ENCODE measurements around the gene SLC5A11.

GRCh38 chr16:24946155-24946554 is 100.4 kb downstream of the SLC5A11 start:
- no peak for TF ChIP-seq CTCF (IDR thresholded peaks at IDR 0.05; ENCODE audit: insufficient read depth, low read depth, low read length)
- no peak for TF ChIP-seq EZH2 (IDR thresholded peaks at IDR 0.05; ENCODE audit: insufficient read depth, low read length)
